AG04449 (cell line): Measurements from ENCODE around the gene NTRK2.

Experiments used
- CTCF ChIA-PET: fragments of 350-600 bp; formaldehyde crosslinking; extraction: SDS; loops from one replicate; lab custom pipeline; 2021; ENCODE audit warnings: antibody characterized with exemption; lab: Yijun Ruan, JAX
- POLR2A ChIA-PET: fragments of 400-600, 350-600 bp; formaldehyde crosslinking; extraction: SDS; loops from one replicate; lab custom pipeline; 2020; ENCODE audit warnings: antibody characterized with exemption, inconsistent platforms; lab: Yijun Ruan, JAX
- DNase-seq: peaks from one replicate; pipeline ENCODE4 v3.0.0-alpha.2; 2010; ENCODE audit warnings: low read depth, low spot score
- H3K4me3 ChIP-seq: 2 replicates; pipeline ENCODE4 v1.5.1; 2011; ENCODE audit warnings: low read depth, mild to moderate bottlenecking, control low read depth, low read length
- TF ChIP-seq, protein P1 (sequence below): IDR thresholded peaks from one replicate; pipeline ENCODE4 v1.5.1; 2011; ENCODE audit warnings: mild to moderate bottlenecking, moderate library complexity, low read length, control low read depth, inconsistent platforms; ENCODE audit not compliant: insufficient read depth; ENCODE audit errors: missing control alignments

NTRK2 gene

DNA sequence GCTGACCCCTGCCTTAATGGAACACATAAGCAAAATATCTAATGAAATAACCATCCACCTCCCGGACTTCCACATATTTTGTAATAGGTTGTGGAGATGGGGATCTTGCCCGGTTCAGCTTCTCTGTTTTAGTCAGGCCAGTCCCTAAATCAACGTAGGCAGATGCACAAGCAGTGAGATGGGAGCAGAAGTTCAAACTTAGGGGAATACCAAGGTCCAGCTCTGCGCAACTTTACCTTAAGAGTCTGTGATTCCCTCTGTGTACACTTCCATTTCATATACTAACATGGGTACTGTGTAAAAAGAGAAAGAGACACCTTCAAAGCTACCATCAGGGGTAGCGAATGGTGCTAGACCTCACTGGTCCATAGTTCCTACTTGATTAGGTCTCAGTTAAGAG is 110.9 kb downstream of the NTRK2 start:
- no peak for DNase-seq
- no peak overlapping the region for H3K4me3 ChIP-seq
- POLR2A ChIA-PET = no interaction called here
- CTCF ChIA-PET = interaction anchor here (0.8 to 9.7 kb wide), 19 partner anchors 8 to 393 kb away, joined by 3 to 209 read pairs (median 4); no protein-coding TSS in a partner anchor
- TF ChIP-seq, protein P1, sequence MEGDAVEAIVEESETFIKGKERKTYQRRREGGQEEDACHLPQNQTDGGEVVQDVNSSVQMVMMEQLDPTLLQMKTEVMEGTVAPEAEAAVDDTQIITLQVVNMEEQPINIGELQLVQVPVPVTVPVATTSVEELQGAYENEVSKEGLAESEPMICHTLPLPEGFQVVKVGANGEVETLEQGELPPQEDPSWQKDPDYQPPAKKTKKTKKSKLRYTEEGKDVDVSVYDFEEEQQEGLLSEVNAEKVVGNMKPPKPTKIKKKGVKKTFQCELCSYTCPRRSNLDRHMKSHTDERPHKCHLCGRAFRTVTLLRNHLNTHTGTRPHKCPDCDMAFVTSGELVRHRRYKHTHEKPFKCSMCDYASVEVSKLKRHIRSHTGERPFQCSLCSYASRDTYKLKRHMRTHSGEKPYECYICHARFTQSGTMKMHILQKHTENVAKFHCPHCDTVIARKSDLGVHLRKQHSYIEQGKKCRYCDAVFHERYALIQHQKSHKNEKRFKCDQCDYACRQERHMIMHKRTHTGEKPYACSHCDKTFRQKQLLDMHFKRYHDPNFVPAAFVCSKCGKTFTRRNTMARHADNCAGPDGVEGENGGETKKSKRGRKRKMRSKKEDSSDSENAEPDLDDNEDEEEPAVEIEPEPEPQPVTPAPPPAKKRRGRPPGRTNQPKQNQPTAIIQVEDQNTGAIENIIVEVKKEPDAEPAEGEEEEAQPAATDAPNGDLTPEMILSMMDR = no peak

DNA sequence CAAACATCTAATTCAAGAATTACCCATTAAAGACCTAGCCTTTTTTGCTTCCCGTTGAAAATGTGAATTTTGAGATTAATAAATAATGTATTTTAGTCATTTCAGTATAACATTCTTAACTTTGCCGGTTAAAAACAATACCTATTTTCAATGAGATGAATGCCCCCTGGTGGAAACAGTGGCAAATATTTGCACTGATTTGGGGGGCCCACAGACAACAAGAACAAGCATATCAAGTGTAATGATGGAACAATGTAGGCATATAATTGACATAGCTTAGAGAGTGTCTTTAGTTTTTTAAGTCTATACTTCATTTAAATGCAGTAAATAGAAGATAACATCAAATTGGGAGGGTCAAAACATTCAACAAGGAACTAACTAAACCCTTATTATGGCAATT is 111.9 kb downstream of the NTRK2 start:
- POLR2A ChIA-PET = no interaction called here
- no peak overlapping the region for H3K4me3 ChIP-seq
- no peak for DNase-seq
- CTCF ChIA-PET = interaction anchor here (0.7 to 9.7 kb wide), 22 partner anchors 9 to 829 kb away, joined by 3 to 209 read pairs (median 4); no protein-coding TSS in a partner anchor
- TF ChIP-seq, protein P1 = peak; percentile 30

DNA sequence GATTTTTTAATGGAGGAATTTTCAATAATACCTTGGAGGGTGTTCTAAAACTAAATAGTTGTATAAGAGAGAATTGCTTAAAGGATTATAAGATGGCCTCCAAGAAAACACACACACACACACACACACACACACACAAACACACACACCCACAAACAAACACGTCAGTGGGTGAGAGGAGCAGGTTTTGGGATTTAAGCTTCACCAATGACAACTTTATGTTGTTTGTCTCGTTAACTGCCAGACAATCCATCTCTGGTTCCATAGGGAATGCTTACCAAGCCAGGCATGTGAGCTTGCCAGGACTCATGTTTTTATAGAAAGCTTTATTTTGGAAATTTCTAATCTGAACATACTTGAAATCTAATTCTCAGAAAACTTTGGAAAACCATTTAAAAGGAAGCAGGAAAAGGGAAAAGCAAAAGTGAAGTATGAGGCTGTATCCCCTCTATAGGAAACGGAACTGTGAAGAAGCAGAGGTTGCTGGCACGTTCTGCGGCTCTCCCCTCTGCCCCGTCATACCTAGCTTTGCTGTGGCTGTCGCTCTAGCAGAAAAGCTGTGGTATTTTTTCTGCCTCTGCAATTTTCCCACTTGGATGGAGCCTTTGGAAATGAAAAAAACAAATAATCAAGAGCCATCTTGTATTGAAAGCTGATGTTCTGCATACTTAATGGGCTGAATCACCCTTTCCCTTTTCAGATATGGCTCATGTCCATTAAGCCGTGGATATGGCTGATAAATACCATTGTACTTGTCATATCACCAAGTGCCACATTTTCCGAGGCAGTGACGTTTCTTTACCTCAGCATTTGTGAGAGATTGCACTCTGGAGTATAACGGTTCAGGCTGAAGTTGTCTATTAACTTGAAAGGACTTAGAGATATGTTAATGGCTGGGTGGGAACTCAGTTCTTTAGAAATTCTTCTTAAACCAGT is 112.7 kb downstream of the NTRK2 start:
- ChIA-PET CTCF (interaction anchor here (0.7 to 9.7 kb wide), 21 partner anchors 9 to 828 kb away, joined by 3 to 209 read pairs (median 4); no protein-coding TSS in a partner anchor), POLR2A (no interaction called here)
- TF ChIP-seq, protein P1 = no peak
- no peak for DNase-seq
- no peak overlapping the region for H3K4me3 ChIP-seq

DNA sequence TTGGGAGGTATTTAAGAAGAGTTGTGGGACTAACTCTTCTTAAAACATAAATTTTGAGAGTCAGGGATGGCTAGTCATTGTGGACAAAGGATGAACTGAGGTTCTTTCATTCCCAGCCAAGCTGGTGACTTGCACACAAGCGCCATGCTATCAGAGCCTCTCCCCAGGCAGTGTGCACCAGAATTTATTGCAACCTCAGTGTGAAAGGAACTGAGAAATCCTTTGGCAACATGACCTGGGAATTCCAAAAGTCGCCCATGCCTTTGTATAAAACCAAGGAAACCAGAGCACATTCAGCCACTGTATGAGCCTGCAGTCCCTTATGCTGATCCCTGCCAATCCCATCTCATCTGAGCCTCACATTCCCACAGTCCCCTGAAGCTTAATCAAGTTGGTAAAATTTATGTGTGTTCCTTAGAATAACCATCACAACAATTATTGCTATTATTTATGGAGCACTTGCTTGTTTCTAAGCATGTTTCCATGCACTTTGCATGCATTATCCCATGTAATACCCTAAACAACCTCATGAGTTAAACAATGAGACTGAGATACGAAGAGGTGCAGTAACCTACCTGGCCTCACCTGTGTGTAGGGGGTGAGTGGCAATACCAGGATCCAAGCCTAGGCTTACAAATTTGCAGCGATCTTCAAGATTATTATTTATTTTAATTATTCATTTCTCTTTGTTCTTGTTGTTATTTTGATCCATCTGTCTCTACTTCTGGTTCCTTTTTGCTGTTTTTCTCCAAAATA is 116.4 kb downstream of the NTRK2 start:
- ChIA-PET CTCF (interaction anchor here (1.0 kb wide), 1 partner anchor 390 kb away, joined by 3 read pairs; no protein-coding TSS in a partner anchor), POLR2A (no interaction called here)
- DNase-seq = no peak
- H3K4me3 ChIP-seq = no peak overlapping the region
- TF ChIP-seq, protein P1 = no peak

DNA sequence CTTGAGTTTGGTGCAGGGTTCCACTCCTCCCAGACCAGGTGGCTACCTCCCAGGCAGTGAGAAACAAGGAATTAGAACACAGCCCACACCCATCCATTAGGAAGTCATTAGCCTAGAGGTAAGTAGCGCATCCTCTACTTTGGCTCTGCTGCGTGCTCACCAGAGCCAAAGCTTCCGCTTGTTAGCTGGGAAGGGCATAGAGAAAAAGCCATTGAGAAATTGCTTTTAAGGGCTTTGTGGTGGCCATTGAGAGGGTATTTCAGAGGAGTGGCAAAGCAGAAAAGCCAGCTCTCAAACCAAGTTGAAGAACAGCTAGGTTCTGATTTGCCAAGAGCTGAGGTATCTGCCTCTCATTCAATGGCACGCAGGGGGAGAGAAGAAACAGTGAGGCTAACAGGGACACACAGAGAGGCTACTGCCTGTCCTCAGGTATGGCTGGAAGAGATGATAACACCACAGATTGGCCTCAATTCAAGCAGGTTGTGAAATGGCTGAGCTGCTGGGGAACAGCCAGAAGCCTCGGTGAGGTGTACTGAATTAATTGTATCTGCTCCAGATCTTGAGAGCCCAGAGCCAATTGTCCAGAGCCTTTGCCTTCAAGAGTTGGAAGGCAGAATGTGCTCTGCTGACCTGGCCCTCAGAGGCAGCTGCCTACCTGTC is 119.4 kb downstream of the NTRK2 start:
- TF ChIP-seq, protein P1 = no peak
- POLR2A ChIA-PET = no interaction called here
- no peak overlapping the region for H3K4me3 ChIP-seq
- DNase-seq = no peak
- CTCF ChIA-PET = interaction anchor here (1.3 to 1.7 kb wide), 2 partner anchors 9 to 91 kb away, joined by 6 to 8 read pairs; no protein-coding TSS in a partner anchor
